HCT116 (cell line): ENCODE data around the gene PIEZO2.

Experiments
- CTCF ChIP-seq, 3 experiments: fragments of 200-600 bp in 1 of 3; sonication (generic) in 1 of 3; IDR thresholded peaks in 2 of 3; conservative IDR thresholded peaks in 1 of 3; 2 replicates each; pipeline ENCODE4 v1.5.1; 2012 to 2017; ENCODE audit warnings: low read depth in 2 of 3, low read length in 2 of 3, antibody characterized with exemption in 1 of 3, borderline replicate concordance in 1 of 3, control low read depth in 1 of 3, mild to moderate bottlenecking in 1 of 3, mixed read lengths in 1 of 3, mixed run types in 1 of 3, moderate library complexity in 1 of 3; ENCODE audit not compliant: insufficient read depth in 1 of 3
- EGR1 ChIP-seq: IDR thresholded peaks from 2 replicates; pipeline ENCODE4 v1.6.1; 2012; ENCODE audit warnings: low read depth
- ELF1 ChIP-seq: IDR thresholded peaks from 2 replicates; pipeline ENCODE4 v1.6.1; 2012; ENCODE audit warnings: low read depth, borderline replicate concordance
- EZH2 ChIP-seq: fragments of 200-600 bp; sonication (generic); IDR thresholded peaks from 2 replicates; pipeline ENCODE4 v1.6.1; 2017; ENCODE audit warnings: antibody characterized with exemption, mixed run types
- EZH2phosphoT487 ChIP-seq: fragments of 200-600 bp; IDR thresholded peaks from 2 replicates; pipeline ENCODE4 v1.6.1; 2018; ENCODE audit warnings: antibody characterized with exemption, borderline replicate concordance
- JUND ChIP-seq: IDR thresholded peaks from 2 replicates; pipeline ENCODE4 v1.6.1; 2012
- POLR2A ChIP-seq: IDR thresholded peaks from 2 replicates; pipeline ENCODE4 v1.7.0; 2011; ENCODE audit warnings: borderline replicate concordance; ENCODE audit not compliant: insufficient read depth, insufficient read length; ENCODE audit errors: extremely low read depth
- POLR2AphosphoS5 ChIP-seq: IDR thresholded peaks from 2 replicates; pipeline ENCODE4 v1.6.1; 2011; ENCODE audit warnings: mild to moderate bottlenecking, low read depth, low read length, moderate library complexity
- RAD21 ChIP-seq: IDR thresholded peaks from 2 replicates; pipeline ENCODE4 v1.6.1; 2012; ENCODE audit warnings: low read depth, mild to moderate bottlenecking
- SP1 ChIP-seq: IDR thresholded peaks from 2 replicates; pipeline ENCODE4 v1.6.1; 2012; ENCODE audit warnings: low read depth
- ZNF274 ChIP-seq: fragments of 200-500 bp; sonication (Bioruptor generic); IDR thresholded peaks from 2 replicates; pipeline ENCODE4 v1.6.1; 2014; ENCODE audit warnings: mild to moderate bottlenecking, low read depth, low read length, inconsistent platforms

GRCh38 chr18:11160313-11160712 lies 10.9 kb upstream of the PIEZO2 start:
- TF ChIP-seq CTCF (IDR thresholded peaks at IDR 0.05 in 2 of 3, conservative IDR thresholded peaks at IDR 0.05 in 1 of 3; ENCODE audit: borderline replicate concordance in 1 of 3, insufficient read depth in 1 of 3, low read depth in 2 of 3, low read length in 2 of 3): no peak
- no peak for TF ChIP-seq POLR2A
- no peak for TF ChIP-seq ELF1
- TF ChIP-seq RAD21: no peak
- no peak for TF ChIP-seq POLR2AphosphoS5
- no peak for TF ChIP-seq EZH2
- TF ChIP-seq EZH2phosphoT487: no peak
- no peak for TF ChIP-seq EGR1
- no peak for TF ChIP-seq JUND
- TF ChIP-seq SP1: no peak
- no peak for TF ChIP-seq ZNF274
